Esophagus squamous epithelium (tissue), 4 donors: ENCODE data around the gene CYP21A2.

Experiments
- POLR2A ChIP-seq, 4 donors: fragments of 450-650 bp; IDR thresholded peaks; one replicate each; pipeline ENCODE4 v1.6.1; 2017; ENCODE audit warnings: antibody characterized with exemption in 4 of 4, mild to moderate bottlenecking in 4 of 4, moderate library complexity in 3 of 4
- TF ChIP-seq, protein P1 (sequence below), 6 experiments: fragments of 450-650 bp in 4 of 6; fragments of 200-600 bp in 2 of 6; sonication (generic) in 2 of 6; IDR thresholded peaks; one replicate each; pipeline ENCODE4 v1.5.1; 2016 to 2019; ENCODE audit warnings: antibody characterized with exemption in 6 of 6, mild to moderate bottlenecking in 4 of 6, moderate library complexity in 4 of 6

DNA sequence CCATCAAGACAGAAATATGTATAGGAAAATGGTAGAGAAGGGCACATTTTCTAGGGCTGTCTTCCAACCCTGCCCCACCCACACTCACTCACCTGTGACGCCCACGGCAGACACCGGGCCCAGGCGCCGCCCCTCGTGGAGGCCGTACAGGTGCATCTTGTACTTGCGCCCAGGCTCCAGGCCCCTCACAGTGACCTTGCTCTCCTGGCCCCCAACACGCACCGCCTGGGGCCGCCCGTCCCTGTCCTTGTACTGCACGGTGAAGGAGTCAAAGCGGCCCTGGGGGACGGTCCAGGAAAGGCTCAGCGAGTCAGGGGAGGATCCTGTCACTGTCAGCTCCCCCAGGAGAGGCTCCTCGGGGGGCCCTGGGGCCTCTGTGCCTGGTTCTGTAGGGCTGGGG lies 19.8 kb downstream of the CYP21A2 start:
- TF ChIP-seq, protein P1, sequence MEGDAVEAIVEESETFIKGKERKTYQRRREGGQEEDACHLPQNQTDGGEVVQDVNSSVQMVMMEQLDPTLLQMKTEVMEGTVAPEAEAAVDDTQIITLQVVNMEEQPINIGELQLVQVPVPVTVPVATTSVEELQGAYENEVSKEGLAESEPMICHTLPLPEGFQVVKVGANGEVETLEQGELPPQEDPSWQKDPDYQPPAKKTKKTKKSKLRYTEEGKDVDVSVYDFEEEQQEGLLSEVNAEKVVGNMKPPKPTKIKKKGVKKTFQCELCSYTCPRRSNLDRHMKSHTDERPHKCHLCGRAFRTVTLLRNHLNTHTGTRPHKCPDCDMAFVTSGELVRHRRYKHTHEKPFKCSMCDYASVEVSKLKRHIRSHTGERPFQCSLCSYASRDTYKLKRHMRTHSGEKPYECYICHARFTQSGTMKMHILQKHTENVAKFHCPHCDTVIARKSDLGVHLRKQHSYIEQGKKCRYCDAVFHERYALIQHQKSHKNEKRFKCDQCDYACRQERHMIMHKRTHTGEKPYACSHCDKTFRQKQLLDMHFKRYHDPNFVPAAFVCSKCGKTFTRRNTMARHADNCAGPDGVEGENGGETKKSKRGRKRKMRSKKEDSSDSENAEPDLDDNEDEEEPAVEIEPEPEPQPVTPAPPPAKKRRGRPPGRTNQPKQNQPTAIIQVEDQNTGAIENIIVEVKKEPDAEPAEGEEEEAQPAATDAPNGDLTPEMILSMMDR (IDR thresholded peaks at IDR 0.05): no peak
- TF ChIP-seq POLR2A (IDR thresholded peaks at IDR 0.05): no peak
